GM18526 (cell line): ENCODE data around the gene BCL2L13.

ENCODE experiments used
- POLR2A ChIP-seq: IDR thresholded peaks from 3 replicates; pipeline ENCODE4 v1.6.1; 2011; ENCODE audit not compliant: insufficient read length; ENCODE audit errors: extremely low read depth

The BCL2L13 gene

GRCh38 chr22:17628406-17629172 lies 10.0 kb upstream of the BCL2L13 start, which contains the start of gene ATP6V1E1:
Gene ATP6V1E1, minus strand, starts transcription at chr22:17628749. Its CDS starts 114 bp downstream, at chr22:17628635.
- TF ChIP-seq POLR2A, result peak; percentile 69

GRCh38 chr22:17629173-17629489 lies 9.4 kb upstream of the BCL2L13 start:
- TF ChIP-seq POLR2A, result no peak

GRCh38 chr22:17629641-17630040 lies 8.9 kb upstream of the BCL2L13 start:
- TF ChIP-seq POLR2A, result no peak

- TF ChIP-seq POLR2A, result no peak
Measured at GRCh38 chr22:17631076-17631565, 7.4 kb upstream of the BCL2L13 start.

- no peak for TF ChIP-seq POLR2A
Measured at GRCh38 chr22:17633217-17633997, 5.2 kb upstream of the BCL2L13 start.

- no peak for TF ChIP-seq POLR2A
Measured at GRCh38 chr22:17633998-17634323, 4.6 kb upstream of the BCL2L13 start.

- TF ChIP-seq POLR2A, result no peak
Measured at GRCh38 chr22:17634696-17635095, 3.9 kb upstream of the BCL2L13 start.

GRCh38 chr22:17637490-17638181 lies 921 bp upstream of the BCL2L13 start:
- TF ChIP-seq POLR2A, result no peak

- TF ChIP-seq POLR2A, result no peak
Measured at GRCh38 chr22:17638182-17638431, 450 bp upstream of the BCL2L13 start.

GRCh38 chr22:17639247-17639741 lies 737 bp downstream of the BCL2L13 start:
- no peak for TF ChIP-seq POLR2A

- TF ChIP-seq POLR2A, result no peak
Measured at GRCh38 chr22:17641269-17641668, 2.7 kb downstream of the BCL2L13 start.

GRCh38 chr22:17647452-17647851 lies 8.9 kb downstream of the BCL2L13 start:
- TF ChIP-seq POLR2A, result no peak

- TF ChIP-seq POLR2A, result no peak
Measured at GRCh38 chr22:17647991-17648390, 9.4 kb downstream of the BCL2L13 start.

GRCh38 chr22:17648569-17648968 lies 10.0 kb downstream of the BCL2L13 start:
- no peak for TF ChIP-seq POLR2A

GRCh38 chr22:17655289-17655688 lies 16.7 kb downstream of the BCL2L13 start:
- TF ChIP-seq POLR2A, result no peak

- TF ChIP-seq POLR2A, result no peak
Measured at GRCh38 chr22:17656870-17657395, 18.4 kb downstream of the BCL2L13 start.
